GM21526 (cell line): ENCODE results near the gene TRIM64.
"Not testable (repeated sequence)": the region's sequence is repeated elsewhere in the genome, so short reads cannot be mapped to it uniquely, and the experiment has no call there.

Experiments used
- ATAC-seq: cut with Tn5 transposase; IDR thresholded peaks from one replicate; pipeline ENCODE4 v1.9.1; 2021; ENCODE audit warnings: moderate library complexity; ENCODE audit not compliant: unreplicated experiment, low FRiP score

The TRIM64 gene

DNA sequence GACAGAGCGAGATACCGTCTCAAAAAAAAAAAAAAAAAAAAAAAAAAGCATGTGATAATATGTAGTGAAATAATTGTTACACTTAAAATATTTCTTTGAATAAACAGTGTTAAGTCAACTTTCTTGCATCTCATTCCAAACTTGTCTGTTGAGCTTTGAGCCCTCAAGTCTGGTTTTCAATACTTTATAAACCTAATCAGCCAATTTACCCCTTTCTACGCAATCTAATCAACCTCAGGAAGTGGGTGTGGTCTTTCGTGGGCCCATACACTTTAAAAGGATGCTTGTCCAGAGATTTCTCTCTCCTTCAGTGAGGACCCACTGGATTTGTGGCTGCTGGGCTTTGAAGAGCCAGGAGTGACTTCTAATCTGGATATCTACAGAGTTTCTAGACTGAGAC lies at the start of gene TRIM64:
Gene TRIM64 (plus strand): TSS at position 301 of the 400 bp plus-strand sequence. CDS start 2,467 bp downstream, outside the sequence.
- not testable (repeated sequence) for ATAC-seq

DNA sequence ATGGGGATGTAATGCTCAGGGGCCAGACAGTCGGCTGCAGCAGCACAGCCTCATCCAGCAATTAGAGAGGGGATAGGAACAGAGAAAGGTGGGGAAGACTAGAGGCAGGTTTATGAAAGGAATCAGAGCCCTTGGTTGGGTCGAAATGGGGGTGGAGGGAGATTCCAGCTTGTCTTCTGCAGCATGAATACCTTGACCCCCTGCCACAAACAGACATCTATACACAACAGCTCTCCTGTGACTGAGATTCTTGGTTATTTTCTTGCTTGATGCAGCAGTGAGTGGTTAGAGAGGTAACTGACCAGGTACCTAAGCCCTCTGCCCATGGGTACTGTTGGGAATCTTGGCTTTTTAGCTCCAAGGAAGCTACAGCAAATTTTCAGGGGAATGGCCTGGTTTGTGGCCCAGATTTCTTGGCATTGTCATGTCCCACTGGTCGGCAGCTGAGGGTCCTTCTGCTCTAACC lies 43.6 kb upstream of the TRIM64 start, which contains the start of gene TRIM49D1:
Gene TRIM49D1 (minus strand): TSS at position 51 of the 466 bp plus-strand sequence. CDS start 4,535 bp downstream, outside the sequence.
- ATAC-seq: no peak

- ATAC-seq: not testable (repeated sequence)
These were observed 42.1 kb upstream of the TRIM64 start, which contains the start of gene TRIM49D2 for GRCh38 chr11:89923764-89924163. Gene TRIM49D2 (plus strand): TSS chr11:89924064. CDS start chr11:89926762, 2,698 bp downstream.

GRCh38 chr11:89960833-89961232 lies 5.0 kb upstream of the TRIM64 start:
- not testable (repeated sequence) for ATAC-seq
